Activated CD8-positive, alpha-beta T cell treated with anti-CD3 and anti-CD28 coated beads for 36 hours (primary cell): Measurements from ENCODE around the gene FSHR. TPM values are rescaled to one million over a fixed set of nuclear protein-coding genes. Genes with fewer than 3 reads are reported as not detected.

Experiments used
- ATAC-seq: fragments of 200-7000 bp; cut with Tn5 transposase; one replicate; pipeline ENCODE4 v1.10.0; 2021; ENCODE audit warnings: mild to moderate bottlenecking, moderate library complexity
- CTCF ChIA-PET: fragments of 350-600 bp; sonication (Branson Sonifier 250); formaldehyde crosslinking; loops from one replicate; lab custom pipeline; 2021; ENCODE audit warnings: antibody characterized with exemption; lab: Charles Lee
- POLR2A ChIA-PET: fragments of 350-600 bp; sonication (Branson Sonifier 250); formaldehyde crosslinking; loops from one replicate; lab custom pipeline; 2021; ENCODE audit warnings: antibody characterized with exemption; lab: Charles Lee
- DNase-seq: peaks from one replicate; pipeline ENCODE4 v3.0.0-alpha.2; 2020
- H3K27ac Mint-ChIP-seq: one replicate; pipeline ENCODE4 v1.8.0; 2021; ENCODE audit warnings: mild to moderate bottlenecking, mixed read lengths
- H3K27me3 Mint-ChIP-seq: one replicate; pipeline ENCODE4 v1.8.0; 2021; ENCODE audit warnings: mixed read lengths
- H3K36me3 Mint-ChIP-seq: one replicate; pipeline ENCODE4 v1.8.0; 2021; ENCODE audit warnings: low read depth, mixed read lengths
- H3K4me1 Mint-ChIP-seq: one replicate; pipeline ENCODE4 v1.8.0; 2021; ENCODE audit warnings: low read depth, mixed read lengths
- H3K4me3 Mint-ChIP-seq: one replicate; pipeline ENCODE4 v1.8.0; 2021; ENCODE audit warnings: mild to moderate bottlenecking, moderate library complexity, mixed read lengths
- H3K9me3 Mint-ChIP-seq: one replicate; pipeline ENCODE4 v1.8.0; 2021; ENCODE audit warnings: mixed read lengths
- CTCF ChIP-seq: fragments of 200-600 bp; IDR thresholded peaks from one replicate; pipeline ENCODE4 v1.8.0; 2022; ENCODE audit warnings: antibody characterized with exemption, mild to moderate bottlenecking
- intact Hi-C: fragments of 100-400 bp; cut with micrococcal nuclease; formaldehyde crosslinking; loops from one replicate; pipeline ENCODE4 v1.10.0; 2022
- microRNA-seq: library from miRNA; unstranded; fragments of <30 nt; microRNA quantifications from one replicate; pipeline ENCODE4 v1.2.0, GENCODE V29; 2022; ENCODE audit warnings: borderline microRNAs expressed, borderline replicate concordance
- total RNA-seq, 2 experiments: library from RNA; stranded (reverse); gene quantifications; one replicate each; pipeline ENCODE4 v1.2.3, GENCODE V29; 2021

FSHR gene
- total RNA-seq, 2 experiments from 2014 or later, result not detected

- TF ChIP-seq CTCF, result no peak
- Mint-ChIP-seq H3K4me3 (no peak overlapping the region), H3K4me1 (no peaks in the 10 kb centered on the region), H3K27me3 (no peaks in the 10 kb centered on the region), H3K36me3 (no peaks in the 10 kb centered on the region), H3K9me3 (peaks cover 3% of the 10 kb centered on the region), H3K27ac (no peak overlapping the region)
- ATAC-seq (no peak), DNase-seq (no peak)
- CTCF ChIA-PET, result interaction anchor here (1.1 kb wide), 1 partner anchor 12 kb away, joined by 4 read pairs; no protein-coding TSS in a partner anchor
- intact Hi-C loops, result no loop called here
- POLR2A ChIA-PET, result no interaction called here
Measured at GRCh38 chr2:48914477-48915089, 239.7 kb downstream of the FSHR start.

Small RNA genes within 50 kb of the gene (microRNA-seq; reads per million reads assigned to microRNA genes)
- not detected for gene MIR548BA
